GM10266 (cell line): ENCODE data around the gene EDNRA.

ENCODE experiments used
- DNase-seq: peaks from one replicate; pipeline ENCODE4 v3.0.0; 2012; ENCODE audit errors: extremely low spot score
- TF ChIP-seq, protein P1 (sequence below): IDR thresholded peaks from 2 replicates; pipeline ENCODE4 v1.5.1; 2012; ENCODE audit warnings: mild to moderate bottlenecking, low read depth; ENCODE audit not compliant: control insufficient read depth, insufficient read depth; ENCODE audit errors: missing control alignments

The EDNRA gene

DNA sequence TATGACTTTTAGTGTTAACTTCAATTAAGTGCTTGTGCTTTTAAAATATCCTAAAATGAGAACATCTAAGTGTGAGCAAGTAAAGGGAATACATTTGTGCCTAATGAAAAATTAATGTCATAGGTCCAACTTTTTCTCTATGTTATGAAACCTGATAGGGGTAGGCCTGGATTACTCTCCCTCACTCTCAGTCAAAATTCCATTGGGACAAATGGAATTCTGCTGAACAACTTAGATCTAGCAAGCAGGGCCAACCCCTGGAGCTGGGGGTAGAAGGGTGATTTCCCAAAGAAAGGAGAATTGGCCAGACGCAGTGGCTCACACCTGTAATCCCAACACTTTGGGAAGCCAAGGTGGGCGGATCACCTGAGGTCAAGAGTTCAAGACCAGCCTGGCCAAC lies 67.4 kb downstream of the EDNRA start:
- TF ChIP-seq, protein P1, sequence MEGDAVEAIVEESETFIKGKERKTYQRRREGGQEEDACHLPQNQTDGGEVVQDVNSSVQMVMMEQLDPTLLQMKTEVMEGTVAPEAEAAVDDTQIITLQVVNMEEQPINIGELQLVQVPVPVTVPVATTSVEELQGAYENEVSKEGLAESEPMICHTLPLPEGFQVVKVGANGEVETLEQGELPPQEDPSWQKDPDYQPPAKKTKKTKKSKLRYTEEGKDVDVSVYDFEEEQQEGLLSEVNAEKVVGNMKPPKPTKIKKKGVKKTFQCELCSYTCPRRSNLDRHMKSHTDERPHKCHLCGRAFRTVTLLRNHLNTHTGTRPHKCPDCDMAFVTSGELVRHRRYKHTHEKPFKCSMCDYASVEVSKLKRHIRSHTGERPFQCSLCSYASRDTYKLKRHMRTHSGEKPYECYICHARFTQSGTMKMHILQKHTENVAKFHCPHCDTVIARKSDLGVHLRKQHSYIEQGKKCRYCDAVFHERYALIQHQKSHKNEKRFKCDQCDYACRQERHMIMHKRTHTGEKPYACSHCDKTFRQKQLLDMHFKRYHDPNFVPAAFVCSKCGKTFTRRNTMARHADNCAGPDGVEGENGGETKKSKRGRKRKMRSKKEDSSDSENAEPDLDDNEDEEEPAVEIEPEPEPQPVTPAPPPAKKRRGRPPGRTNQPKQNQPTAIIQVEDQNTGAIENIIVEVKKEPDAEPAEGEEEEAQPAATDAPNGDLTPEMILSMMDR: no peak
- DNase-seq: no peak

DNA sequence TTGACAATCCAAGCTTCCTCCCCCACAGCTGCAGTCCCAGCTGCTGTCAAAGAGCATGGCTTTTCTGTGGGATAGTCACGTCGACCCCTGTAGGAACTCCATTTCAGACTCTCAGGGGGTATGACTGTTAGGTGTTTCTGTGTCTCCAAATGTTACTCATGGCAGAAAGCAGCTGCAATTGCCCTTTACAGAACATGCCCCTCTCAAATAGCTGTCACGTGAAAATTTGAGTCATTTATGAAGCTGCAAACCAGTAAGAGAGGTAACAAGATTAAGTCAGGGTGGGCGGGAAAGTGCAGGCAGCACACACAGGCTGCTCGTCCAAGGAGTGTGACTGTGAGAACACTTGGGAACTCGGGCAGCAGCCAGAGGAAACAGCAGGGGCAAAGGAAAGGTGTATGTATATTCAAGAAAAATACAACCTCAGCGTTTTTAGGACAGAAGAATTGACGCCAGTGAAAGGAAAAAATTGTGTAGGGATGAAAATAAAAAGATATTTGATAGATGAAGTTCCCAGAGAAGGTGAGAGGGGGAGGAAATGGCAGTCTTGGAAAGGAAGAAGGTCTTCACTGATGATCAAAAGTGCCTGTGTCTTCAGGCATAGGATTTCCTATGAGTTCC lies 69.8 kb downstream of the EDNRA start:
- peak; percentile 58 for DNase-seq
- TF ChIP-seq, protein P1: no peak

DNA sequence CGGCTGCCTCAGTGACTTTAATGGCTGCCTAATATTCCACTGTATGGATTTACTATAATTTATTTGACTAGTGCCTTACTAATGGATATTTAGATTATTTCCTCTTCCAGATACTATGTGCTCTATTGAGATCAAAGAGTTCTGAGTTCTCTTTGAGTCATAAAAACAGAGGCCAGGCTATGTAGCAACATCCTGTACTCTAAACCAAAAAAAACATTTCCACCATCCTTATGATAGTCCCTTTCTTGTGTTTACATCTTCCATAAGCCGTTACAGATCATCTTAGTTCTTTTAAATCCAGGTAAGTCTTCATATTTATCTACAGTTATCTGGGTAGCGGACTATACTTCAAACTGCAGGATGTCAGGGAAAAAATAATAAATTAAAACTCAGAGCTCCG lies 79.7 kb downstream of the EDNRA start:
- TF ChIP-seq, protein P1: no peak
- DNase-seq: no peak

DNA sequence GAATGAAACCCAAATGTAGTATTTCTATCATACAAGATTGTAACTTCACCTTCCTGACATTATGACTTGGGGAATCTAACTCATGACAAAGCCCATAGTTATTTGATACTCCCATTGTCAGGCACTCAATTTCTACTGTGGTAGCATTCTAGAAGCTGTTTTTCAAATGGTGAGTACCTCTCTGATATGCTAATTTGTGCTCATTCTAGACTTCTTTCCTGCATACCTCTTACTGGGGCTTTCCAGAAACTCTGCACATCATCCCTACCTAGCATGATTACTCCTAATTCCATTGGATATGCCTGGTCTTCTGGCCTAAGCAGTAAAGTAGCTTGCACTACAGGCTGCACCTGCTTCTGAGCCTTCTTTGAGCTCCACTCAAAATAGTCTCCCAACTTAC lies 85.9 kb downstream of the EDNRA start:
- DNase-seq: no peak
- TF ChIP-seq, protein P1: no peak

DNA sequence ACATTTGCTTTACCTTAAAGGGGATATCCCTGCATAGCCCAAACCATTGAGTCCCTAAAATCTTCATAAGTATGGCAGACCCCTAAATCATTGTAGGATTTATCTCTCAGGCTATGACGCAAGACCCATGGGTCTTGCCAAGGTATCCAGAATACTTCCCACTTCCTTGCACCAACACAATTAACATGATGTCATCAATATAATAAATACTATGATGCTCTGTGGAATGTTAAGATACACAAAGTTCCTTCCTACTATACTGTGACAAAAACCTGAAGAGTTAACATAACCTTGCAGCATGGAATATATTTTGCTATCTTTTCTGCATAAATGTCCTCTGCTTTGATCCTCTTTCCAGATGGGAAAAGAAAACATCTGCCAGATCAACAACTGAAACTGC lies 86.4 kb downstream of the EDNRA start:
- no peak for DNase-seq
- TF ChIP-seq, protein P1: no peak

DNA sequence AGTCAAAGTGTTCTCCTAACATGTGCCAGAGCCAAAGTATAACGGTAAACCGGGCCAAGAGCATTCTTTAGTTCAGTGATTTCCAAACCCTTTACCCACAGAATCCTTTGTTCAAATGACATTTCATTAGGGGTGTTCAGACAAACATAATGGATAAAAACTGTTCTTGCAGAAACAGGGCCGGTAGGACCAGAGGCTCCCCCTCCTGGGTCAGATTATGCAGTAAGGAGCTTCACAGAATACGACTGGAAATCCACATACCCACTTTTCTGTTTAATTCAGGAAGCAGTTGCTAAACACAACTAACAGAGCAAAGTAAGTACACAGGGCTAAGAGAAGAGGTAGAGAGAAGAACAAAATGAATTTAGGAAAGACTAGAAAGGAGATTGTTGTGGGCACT lies 89.7 kb downstream of the EDNRA start:
- TF ChIP-seq, protein P1: no peak
- DNase-seq: no peak

DNA sequence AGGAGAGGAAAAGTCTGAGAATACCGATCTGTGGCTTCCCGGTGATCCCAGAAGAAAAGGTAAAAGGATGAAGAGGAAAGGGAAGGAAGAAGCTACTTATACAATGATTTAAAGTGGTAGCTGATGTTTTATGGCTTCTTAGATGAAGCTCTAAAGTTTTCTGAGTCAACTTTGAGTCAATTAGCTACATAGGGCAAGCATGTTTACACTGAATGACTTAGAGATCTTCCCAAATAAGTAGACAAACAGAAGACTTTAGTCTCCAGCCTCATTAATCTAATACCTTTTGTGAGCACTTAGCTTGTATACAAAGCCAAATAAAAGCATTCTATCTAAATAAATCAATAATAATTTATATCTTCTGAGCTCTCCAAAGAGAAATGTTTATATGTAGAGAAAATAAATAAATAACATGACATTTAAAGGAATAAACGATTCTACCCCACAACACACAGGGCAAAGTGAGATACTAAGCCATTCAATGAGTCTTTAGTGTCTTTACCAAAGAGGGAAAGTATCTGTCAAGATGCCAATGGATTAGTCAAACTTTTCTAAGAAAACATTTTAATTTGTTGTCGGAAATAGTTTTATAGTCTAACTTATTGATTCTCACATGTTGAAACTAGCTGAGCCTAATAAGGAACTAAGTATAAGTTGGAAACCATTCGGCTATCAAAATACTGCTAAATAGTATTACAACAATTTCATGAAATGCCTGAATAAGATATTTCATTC lies 90.3 kb downstream of the EDNRA start:
- no peak for DNase-seq
- TF ChIP-seq, protein P1: no peak
